ENCODE measurements around the gene SAXO1.
"Not testable (repeated sequence)": the region's sequence is repeated elsewhere in the genome, so short reads cannot be mapped to it uniquely, and the experiment has no call there.

The SAXO1 gene

DNA sequence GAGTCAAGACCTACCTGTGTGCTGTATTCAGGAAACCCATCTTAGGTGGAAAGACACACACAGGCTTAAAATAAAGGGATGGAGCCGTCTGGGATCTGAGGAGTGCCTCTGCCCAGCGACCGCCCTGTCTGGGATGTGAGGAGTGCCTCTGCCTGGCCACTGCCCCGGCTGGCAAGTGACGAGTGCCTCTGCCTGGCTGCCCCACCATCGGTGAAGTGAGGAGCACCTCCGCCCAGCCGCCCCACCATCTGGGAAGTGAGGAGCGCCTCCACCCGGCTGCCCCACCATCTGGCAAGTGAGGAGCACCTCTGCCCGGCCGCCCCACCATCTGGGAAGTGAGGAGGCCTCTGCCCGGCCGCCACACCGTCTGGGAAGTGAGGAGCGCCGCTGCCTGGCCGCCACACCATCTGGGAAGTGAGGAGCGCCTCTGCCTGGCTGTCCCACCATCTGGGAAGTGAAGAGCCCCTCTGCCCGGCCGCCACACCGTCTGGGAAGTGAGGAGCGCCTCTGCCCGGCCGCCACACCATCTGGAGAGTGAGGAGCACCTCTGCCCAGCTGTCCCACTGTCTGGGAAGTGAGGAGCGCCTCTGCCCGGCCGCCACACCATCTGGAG, 33.7 kb downstream of the SAXO1 start:
- no peak for DNase-seq (ENCODE audit: low spot score)

DNA sequence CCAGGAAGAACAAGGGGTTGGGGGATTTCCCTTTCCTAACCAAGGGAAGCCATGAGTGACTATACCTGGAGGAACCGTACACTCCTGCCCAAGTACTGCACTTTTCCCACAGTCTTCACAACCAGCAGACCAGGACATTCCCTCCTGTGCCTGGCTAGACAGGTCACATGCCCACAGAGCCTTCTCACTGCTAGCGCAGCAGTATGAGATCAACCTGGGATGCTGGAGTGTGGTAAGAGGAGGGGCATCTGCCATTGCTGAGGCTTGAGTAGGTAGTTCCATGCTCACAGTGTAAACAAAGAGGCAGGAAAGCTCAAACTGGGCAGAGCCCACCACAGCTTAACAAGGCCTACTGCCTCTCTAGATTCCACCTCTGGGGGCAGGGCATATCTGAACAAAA, 35.9 kb downstream of the SAXO1 start:
- DNase-seq (ENCODE audit: low spot score) = no peak

DNA sequence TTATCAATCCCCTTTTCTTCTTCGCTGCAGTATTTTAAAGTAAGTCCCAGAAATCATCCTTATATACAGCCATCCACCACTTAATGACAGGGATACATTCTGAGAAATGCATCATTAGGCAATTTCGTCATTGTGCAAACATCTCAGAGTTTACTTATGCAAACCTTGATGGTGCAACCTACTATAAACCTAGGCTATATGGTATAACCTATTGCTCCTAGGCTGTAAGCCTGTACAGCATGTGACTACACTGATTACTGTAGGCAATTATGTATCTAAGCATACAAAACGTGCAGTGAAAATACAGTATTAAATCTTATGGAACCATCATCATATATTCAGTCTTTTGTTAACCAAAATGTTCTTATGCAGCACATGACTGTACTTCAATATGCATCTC, 36.8 kb downstream of the SAXO1 start:
- no peak for DNase-seq (ENCODE audit: low spot score)

DNA sequence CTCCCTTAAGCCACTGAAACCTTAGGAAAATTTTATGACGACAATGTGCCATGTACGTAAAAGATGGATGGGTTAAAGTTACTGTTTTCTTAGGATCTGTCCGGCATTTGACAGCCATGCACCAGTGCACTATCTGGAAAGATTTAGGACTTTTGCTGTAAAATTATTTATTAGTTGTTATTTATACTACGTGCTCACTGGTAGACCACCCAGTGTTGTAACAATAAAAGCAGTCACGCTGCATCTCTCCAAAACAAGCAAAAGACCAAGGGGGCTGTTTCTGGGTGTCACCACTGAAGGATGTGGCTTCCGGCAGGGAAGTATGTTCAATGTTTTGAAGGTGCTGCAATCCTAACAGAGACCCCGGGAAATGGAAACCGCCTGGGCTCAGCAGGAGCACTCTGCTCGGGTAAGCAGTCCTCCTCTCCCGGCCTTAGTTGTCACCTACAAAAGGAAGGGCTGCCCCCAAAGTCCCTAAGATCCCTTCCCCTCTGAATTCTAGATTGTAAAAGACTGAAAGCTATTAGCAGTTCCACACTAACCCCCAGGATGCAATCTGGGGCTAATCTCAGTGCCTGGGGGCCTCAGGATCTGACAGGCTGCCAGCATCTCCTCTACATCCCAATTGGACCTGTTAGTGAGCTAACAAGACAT, 38.6 kb downstream of the SAXO1 start:
- DNase-seq (ENCODE audit: low spot score) = no peak

DNA sequence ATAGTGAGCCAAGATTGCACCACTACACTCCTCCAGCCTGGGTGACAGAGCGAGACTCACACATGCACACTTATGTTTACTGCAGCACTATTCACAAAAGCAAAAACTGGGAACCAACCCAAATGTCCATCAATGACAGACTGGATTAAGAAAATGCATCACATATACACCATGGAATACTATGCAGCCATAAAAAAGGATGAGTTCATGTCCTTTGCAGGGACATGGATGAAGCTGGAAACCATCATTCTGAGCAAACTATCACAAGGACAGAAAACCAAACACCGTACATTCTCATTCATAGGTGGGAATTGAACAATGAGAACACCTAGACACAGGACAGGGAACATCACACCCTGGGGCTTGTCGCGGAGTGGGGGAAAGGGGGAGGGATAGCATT, 41.8 kb downstream of the SAXO1 start:
- not testable (repeated sequence) for DNase-seq (ENCODE audit: low spot score)

DNA sequence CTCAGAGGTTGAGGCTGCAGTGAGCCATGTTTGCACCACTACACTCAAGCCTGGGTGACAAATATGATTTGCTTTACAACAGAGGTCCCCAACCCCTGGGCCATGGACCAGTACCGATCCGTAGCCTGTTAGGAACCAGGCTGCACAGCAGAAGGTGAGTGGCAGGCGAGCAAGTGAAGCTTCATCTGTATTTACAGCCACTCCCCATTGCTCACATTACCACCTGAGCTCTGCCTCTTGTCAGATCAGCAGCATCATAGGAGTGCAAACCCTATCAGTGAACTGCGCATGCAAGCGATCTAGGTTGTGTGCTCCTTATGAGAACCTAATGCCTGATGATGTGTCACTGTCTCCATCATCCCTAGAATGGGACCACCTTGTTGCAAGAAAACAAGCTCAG, 42.5 kb downstream of the SAXO1 start:
- no peak for DNase-seq (ENCODE audit: low spot score)

DNA sequence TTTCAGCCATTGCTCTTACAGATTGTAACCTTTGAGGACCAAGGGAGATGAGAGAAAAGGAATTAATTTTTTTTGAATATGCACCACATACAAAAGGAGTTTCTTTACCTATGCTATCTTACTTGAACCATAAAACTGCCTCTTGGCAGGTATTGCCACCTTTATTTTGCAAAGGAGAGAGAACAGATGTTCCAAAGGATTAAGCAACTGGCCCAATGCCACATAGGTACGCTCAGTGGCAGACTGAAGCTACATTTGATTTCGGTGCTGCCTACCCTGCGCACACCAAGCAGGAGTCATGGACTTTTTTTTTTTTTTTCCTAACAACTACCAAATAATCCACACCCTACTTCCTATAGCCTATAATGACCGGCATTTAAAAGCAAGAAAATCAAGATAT, 43.1 kb downstream of the SAXO1 start:
- DNase-seq (ENCODE audit: low spot score) = no peak

DNA sequence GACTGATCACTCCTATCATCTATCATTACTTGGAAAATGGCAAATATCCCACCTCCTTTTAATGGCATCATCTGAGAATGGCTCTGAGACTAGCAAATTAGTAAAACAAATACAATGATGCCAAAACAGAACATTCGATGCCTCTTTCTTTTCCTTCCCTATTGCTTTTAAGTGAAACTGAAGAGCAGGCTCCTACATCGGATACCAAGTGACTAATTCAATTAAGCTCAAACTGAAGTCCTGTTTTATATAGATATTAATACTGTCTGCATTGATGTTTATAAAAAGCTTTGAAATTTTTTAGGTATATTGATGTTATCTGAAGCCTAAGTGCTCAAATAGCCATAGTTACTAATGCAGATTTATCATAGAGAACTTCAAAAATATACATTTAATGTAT, 43.9 kb downstream of the SAXO1 start:
- DNase-seq (ENCODE audit: low spot score) = no peak

DNA sequence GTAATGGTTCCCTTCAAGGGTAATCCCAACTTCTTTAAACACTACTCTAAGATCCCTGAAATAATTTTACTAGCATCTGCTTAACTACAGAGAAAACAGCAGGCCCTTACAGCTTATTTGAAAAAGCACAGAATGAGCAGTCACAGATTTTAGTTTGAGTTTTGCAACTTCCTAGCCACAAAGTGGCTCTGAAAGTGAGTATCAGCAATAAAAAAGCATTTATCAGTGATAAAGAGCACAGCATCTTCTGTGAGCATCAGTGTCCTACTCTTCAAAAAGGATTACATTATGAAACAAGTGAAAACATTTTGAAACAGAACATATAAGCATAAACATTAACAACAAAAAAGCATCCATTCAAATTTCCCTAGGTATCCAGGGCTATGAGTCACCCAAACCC, 45.0 kb downstream of the SAXO1 start:
- DNase-seq (ENCODE audit: low spot score) = no peak

DNA sequence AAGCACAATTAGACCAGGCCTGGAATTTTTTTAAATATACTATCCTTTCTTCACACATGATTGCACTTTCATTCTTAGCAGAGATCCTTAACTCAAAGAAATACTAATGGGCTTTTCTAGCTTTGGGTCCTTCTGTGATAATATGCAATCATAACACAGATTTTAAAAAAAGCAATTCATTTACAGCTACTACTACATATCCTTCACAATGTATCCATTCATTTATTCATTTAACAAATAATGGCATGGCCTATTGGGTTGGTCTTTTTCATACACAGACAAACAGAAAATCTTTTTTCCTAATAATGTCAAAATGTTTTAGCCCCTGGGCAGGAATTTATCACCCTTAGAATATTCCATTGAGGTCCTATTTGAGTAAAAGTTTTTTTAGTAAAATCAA, 47.0 kb downstream of the SAXO1 start:
- no peak for DNase-seq (ENCODE audit: low spot score)

DNA sequence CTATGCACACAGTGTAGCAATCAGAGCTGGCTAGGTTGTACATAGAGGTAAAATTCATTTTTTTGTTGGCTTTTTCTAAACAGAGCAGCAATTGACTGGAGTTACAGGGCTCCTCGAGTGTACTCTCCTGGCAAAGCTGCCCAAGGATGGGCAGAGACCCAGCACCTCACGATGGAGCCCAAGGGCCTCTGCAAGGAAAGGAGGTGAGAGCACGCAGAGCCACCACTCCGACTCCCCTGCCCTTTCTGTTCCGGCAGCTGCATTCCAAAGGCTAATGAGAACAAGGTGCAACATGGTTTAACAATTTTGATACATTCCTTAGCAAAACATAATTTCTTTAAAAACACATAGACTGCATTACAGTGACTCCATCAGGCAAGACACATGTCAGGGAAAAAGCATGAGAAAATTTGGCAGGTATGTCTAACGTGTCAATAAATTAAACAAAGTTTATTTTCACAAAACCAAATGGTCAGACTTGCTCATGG, 47.5 kb downstream of the SAXO1 start:
- DNase-seq (ENCODE audit: low spot score) = no peak

DNA sequence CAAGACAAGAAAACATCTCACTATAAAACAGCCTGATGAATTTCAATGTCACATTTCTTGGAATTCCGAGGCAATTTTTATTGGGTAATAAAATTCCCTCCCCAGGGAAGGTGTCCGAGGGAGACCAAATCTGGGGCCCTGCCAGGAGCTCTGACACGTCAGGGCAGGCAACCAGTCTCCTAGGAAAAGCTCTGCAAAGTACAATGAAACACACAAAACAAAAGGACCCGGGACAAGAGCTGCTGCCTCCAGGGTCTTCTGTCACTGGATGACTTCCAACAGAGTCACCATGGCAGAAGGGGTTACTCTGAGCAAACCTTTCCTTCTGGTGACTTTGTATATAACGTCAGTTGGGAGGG, 50.8 kb downstream of the SAXO1 start:
- DNase-seq (ENCODE audit: low spot score) = no peak

DNA sequence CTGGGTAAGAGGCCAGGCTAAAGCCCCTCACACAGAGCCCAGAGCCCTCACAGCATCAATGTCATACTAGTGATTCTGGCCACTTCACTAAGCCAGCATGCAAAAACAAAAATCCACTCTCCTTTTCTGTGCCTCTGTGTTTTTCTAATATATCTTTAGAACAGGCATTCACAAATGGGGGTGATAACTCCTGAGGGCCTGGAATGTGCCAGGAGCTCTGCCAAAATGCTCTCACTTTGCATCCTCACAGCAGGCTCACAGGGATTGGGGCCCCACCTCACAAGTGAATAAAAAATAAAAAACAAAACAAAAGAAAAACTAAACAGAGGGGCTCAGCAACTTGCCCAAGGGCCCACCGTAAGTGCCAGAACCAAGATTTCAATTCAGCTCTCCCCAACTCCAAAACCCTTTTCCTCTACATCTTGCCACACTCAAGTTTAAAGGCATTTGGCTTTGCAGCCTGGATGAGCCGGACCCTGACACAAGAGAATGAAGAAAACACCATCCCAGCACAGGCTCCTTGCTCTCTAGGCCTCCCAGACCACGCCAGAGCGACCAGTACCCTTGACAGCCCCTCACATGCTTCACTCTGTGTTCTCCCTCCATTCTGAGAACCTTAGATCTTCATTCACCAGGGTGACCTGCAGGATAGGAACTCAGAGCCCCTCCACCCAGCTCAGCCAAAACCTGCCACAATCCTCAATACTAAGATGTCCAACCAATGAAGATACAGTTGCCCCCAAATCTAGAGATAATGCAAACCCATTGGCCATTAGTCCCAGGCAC, 51.3 kb downstream of the SAXO1 start:
- DNase-seq (ENCODE audit: low spot score) = no peak

DNA sequence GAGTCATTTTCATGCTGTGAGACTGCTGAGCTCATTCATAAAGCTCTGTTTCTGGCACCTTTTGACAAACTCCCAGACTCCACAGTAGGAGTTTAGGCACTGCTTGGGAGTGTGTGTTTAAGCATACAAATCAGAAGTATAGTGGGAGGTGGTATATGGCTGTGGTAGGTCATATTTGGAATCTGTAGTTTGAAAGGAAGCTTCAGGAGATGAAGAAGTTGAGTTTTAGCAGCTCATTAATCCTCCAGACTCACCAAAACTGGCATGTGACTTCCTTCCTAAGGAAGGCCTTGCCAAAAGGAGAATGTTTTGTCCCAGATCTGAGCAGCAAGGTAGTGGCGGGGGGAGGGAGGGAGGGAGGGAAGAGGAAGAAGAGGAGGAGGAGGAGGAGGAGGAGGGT, 52.8 kb downstream of the SAXO1 start:
- no peak for DNase-seq (ENCODE audit: low spot score)

DNA sequence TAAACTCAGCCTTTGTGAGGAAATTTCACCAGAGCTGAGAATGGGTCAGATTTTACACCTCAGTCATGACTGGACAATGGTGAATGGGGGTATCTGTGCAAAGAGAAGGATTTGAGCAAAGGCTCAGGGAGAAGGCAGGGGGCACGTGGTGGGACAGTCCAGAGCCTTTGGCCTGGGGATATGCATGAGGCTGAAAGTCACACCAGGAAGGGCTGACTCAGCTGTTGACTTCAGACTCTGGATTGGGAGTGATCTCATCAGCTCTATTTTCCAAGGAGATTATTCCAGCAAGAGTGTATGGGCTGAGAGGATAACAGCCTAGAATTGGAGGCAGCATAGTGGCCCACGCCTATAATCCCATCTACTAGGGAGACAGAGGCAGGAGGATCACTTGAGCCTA, 53.6 kb downstream of the SAXO1 start:
- DNase-seq (ENCODE audit: low spot score) = no peak

DNA sequence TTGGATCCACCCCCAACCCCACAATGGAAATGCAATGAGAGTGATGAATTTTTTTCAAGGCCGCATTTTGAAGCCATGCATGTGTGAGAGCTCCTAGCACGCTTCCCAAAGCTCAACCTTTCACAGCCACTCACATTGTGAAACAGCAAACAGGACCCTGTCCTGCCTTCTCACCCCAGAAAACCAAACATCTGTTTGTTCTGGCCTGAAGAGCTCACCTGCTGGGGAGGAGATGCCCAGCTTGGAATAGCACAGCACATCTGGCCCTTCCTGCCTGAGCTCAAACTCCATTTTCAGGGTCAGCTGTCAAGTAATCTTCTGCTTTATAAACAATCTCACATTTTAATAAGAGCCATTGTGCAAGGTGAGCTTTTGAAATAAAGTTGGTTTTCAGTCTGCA, 54.8 kb downstream of the SAXO1 start:
- no peak for DNase-seq (ENCODE audit: low spot score)

DNA sequence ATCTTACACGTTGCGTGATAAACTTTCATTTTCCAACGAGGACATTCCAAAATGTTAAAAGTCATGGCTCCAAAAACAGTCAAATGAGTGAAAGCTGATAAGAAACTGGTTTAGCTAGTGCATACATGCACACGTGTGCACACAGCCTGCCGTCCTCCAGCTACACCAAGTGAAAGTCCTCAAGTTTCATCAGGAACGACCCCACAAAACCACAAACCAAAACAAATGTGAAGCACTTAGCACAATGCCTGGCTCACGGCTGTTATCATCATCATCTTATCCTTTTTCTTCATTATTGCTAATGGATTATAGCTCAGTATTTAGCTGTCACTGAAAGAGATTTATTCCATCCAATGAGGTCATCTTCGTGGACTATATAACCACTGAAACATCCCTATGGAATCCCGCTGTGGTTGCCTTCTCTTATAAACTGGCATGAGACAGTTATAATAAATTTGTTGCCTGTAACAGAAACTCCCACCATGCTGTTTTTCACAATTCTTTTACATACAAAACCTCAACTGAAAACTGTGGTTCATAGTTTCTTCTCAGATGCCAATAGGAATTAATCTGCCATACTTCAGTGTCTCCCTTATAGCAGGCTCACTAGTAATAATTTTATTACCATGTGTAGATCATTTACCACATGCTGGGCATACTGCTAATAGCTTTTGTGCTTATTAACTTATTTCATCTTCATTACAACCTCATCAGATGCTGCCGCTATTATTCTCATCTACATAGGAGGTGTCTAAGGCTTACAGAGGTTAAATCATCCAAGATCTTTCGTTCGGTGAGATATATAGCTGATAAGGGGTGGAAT, 56.1 kb downstream of the SAXO1 start:
- DNase-seq (ENCODE audit: low spot score) = peak; percentile 41

DNA sequence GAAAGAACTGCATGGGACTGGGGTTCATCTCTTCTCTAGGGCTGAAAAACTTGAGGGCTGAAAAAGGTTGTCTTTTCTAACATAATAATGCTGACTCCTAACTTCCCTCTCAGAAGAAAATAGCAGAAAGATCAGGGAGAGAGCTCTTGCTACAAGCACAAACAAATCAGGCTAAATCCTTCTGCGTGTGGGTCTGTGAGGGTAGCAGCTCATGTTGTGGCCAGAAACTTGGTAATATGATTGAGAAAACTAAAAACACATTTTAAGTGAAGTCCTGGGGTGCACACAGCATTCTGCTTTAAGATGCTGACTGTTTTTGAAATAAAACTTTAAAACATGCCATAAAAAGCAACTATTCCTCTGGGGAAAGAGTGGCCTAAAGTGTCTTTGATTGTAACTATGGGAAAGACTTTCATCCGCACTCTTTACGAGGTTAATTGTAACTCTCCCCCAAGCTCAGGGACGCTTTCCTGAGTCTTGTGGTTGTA, 56.7 kb downstream of the SAXO1 start:
- no peak for DNase-seq (ENCODE audit: low spot score)

DNA sequence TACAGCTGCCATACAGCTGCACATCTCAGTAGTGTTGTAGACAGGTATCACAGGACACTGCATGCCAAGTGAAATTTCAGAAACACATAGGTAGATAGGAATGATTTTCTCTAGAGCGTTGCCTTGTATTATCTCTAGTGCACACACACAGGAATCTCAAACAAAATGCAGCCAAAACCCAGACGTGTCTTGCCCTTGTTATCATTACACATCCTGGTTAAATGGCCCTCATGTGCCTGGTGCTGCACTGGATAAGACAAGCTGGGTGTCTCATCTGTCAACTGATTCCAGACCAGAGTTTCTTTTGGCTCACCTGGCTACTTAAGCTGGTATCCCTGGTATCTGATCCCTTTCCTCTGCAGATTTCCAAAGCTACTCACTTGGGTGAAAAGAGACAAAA, 59.7 kb downstream of the SAXO1 start:
- no peak for DNase-seq (ENCODE audit: low spot score)

DNA sequence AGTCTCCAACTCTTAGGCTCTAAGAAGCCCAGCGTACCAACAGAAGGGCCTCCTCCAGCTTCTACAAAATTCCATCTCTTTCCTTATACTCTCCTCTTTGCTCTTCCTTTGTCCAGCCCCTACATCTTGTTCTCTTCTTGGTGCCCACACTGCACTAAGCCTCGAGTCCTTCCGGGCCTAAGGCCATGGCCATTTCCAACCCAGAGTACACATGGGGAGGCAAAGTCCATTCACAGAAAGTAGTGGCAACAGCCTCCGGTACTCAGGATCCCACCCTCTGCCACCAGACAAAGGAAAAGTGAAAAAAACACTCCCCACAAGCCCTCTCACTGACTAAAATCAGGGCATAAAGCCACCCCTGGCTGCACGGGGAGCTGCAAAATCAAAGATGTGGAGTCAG, 60.3 kb downstream of the SAXO1 start:
- no peak for DNase-seq (ENCODE audit: low spot score)

DNA sequence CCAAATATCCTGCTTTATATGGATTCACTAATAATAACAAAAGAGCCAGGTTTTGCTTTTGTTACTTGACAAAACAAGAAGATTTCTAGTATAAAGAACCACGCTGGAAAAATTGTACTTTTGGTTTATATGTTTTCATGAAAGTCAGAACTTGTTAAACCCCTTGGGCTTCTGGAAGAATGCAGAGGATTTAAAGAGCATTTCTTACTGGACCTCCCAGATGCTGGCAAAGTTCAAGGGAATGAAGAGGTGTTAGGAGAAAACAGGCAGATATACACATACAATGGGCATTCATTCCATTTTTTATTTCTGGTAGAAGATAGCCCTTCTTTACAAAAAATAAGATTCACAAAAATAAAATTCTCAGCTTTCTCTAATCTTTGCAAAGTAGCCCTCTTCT, 61.1 kb downstream of the SAXO1 start:
- DNase-seq (ENCODE audit: low spot score) = no peak

DNA sequence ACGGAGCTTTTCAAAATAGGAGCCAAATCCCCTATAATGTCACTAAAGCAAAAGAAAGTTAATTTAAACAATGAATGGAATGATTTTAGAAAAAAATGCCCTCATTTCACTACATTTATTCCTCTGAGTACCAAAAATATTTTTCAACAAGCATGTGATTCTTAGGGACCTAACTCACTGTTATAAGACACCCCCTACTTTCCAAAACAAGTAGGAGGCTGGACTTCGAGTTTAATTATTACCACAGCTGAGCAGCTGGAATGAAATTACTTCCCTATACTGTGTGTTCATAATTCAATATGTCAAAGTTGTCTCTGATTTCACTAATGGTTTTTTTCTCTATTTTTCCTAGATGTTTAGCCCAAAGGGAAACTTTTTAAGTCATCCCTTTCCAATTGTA, 61.6 kb downstream of the SAXO1 start:
- DNase-seq (ENCODE audit: low spot score) = no peak

Measured in SW480 (cell line).